Endothelial cell of umbilical vein (primary cell): ENCODE measurements around the gene NDUFV1. TPM values are rescaled to one million over a fixed set of nuclear protein-coding genes. Genes with fewer than 3 reads are reported as not detected.

Source experiments
- BruUV-seq: library from RNA; stranded (reverse); fragments of 400-500 nt; replicated peaks from 2 replicates; lab custom pipeline; 2021; lab: Mats Ljungman, UMichigan
- CTCF ChIA-PET: fragments of 300-600, 350-600 bp; sonication (Branson Sonifier 250); formaldehyde crosslinking; loops from one replicate; lab custom pipeline; 2021; ENCODE audit warnings: antibody characterized with exemption, inconsistent platforms; lab: Charles Lee
- POLR2A ChIA-PET: fragments of 300-600, 350-600 bp; sonication (Branson Sonifier 250); formaldehyde crosslinking; loops from one replicate; lab custom pipeline; 2021; ENCODE audit warnings: antibody characterized with exemption, inconsistent platforms; lab: Charles Lee
- DNase-seq: peaks from one replicate; pipeline ENCODE4 v3.0.0-alpha.2; 2011; ENCODE audit warnings: low read depth, low spot score
- FAIRE-seq: peaks from 2 replicates; lab custom pipeline; 2011; peaks lifted over from hg19 to GRCh38; lab: Jason Lieb, UNC
- H2AFZ ChIP-seq: 2 replicates; pipeline ENCODE4 v1.6.0; 2012; ENCODE audit warnings: low read depth, low read length, control low read depth, inconsistent platforms
- H3K27ac ChIP-seq: 2 replicates; pipeline ENCODE4 v1.5.1; 2011; ENCODE audit warnings: low read depth, mild to moderate bottlenecking, control low read depth, low read length, moderate library complexity; ENCODE audit not compliant: insufficient read depth
- H3K27me3 ChIP-seq, 2 experiments: 2 replicates each; pipeline versions ENCODE4 v1.6.0 to v1.6.1; 2011; ENCODE audit warnings: low read length in 2 of 2, mixed read lengths in 1 of 2; ENCODE audit not compliant: control insufficient read depth in 2 of 2, insufficient read depth in 2 of 2
- H3K36me3 ChIP-seq, 2 experiments: 2 replicates in 1 of 2; 3 replicates in 1 of 2; pipeline ENCODE4 v1.5.1; 2011; ENCODE audit warnings: low read length in 2 of 2, mild to moderate bottlenecking in 1 of 2, moderate library complexity in 1 of 2; ENCODE audit not compliant: control insufficient read depth in 2 of 2, insufficient read depth in 2 of 2; ENCODE audit errors: extremely low read depth in 1 of 2
- H3K4me1 ChIP-seq: 3 replicates; pipeline ENCODE4 v1.5.1; 2011; ENCODE audit warnings: mild to moderate bottlenecking, low read length; ENCODE audit not compliant: control insufficient read depth, insufficient read depth; ENCODE audit errors: extremely low read depth
- H3K4me2 ChIP-seq: 2 replicates; pipeline ENCODE4 v1.6.1; 2011; ENCODE audit warnings: low read length, control low read depth, mixed read lengths; ENCODE audit not compliant: insufficient read depth
- H3K4me3 ChIP-seq, 3 experiments: fragments of 200-600 bp in 1 of 3; sonication (generic), shearing (Covaris generic) in 1 of 3; replicated peaks in 1 of 3; 2 replicates each; pipeline ENCODE4 v1.5.1; 2011 to 2016; ENCODE audit warnings: control low read depth in 3 of 3, low read length in 3 of 3, mild to moderate bottlenecking in 2 of 3, inconsistent platforms in 1 of 3, low read depth in 1 of 3, moderate library complexity in 1 of 3; ENCODE audit not compliant: insufficient read depth in 1 of 3
- H3K79me2 ChIP-seq: 2 replicates; pipeline ENCODE4 v1.6.0; 2012; ENCODE audit warnings: low read length, inconsistent platforms; ENCODE audit not compliant: control insufficient read depth, insufficient read depth
- H3K9ac ChIP-seq: replicated peaks from 2 replicates; pipeline ENCODE3; 2011; ENCODE audit warnings: low read length, control low read depth; ENCODE audit not compliant: insufficient read depth; ENCODE audit errors: extremely low read depth
- H3K9me1 ChIP-seq: replicated peaks from 3 replicates; pipeline ENCODE4 v1.6.0; 2011; ENCODE audit warnings: mild to moderate bottlenecking, low read length; ENCODE audit not compliant: control insufficient read depth, insufficient read depth; ENCODE audit errors: extremely low read depth
- H3K9me3 ChIP-seq: replicated peaks from 2 replicates; pipeline ENCODE4 v1.5.1; 2012; ENCODE audit warnings: low read length, inconsistent platforms; ENCODE audit not compliant: control insufficient read depth, insufficient read depth
- H4K20me1 ChIP-seq: replicated peaks from 2 replicates; pipeline ENCODE3; 2011; ENCODE audit warnings: mild to moderate bottlenecking, low read length; ENCODE audit not compliant: control insufficient read depth, insufficient read depth; ENCODE audit errors: extremely low read depth
- EZH2 ChIP-seq: IDR thresholded peaks from 2 replicates; pipeline ENCODE4 v1.6.1; 2012; ENCODE audit warnings: borderline replicate concordance, low read depth, mild to moderate bottlenecking, moderate library complexity, low read length, inconsistent platforms; ENCODE audit not compliant: severe bottlenecking
- GATA2 ChIP-seq: IDR thresholded peaks from 2 replicates; pipeline ENCODE4 v1.7.0; 2011; ENCODE audit warnings: low read depth, mild to moderate bottlenecking, moderate library complexity, mixed read lengths, low read length; ENCODE audit not compliant: insufficient read length, insufficient read depth
- JUN ChIP-seq: IDR thresholded peaks from 2 replicates; pipeline ENCODE4 v1.6.1; 2011; ENCODE audit warnings: borderline replicate concordance, low read depth; ENCODE audit not compliant: insufficient read length, insufficient read depth
- POLR2A ChIP-seq: IDR thresholded peaks from 2 replicates; pipeline ENCODE4 v1.6.1; 2012; ENCODE audit warnings: low read depth, mild to moderate bottlenecking, control low read depth, low read length
- POLR2AphosphoS5 ChIP-seq: IDR thresholded peaks from 2 replicates; pipeline ENCODE4 v1.6.1; 2012; ENCODE audit warnings: low read depth, mild to moderate bottlenecking, control low read depth, low read length, moderate library complexity; ENCODE audit not compliant: insufficient read depth
- dilution Hi-C: fragments of 300-500 bp; cut with MboI; formaldehyde crosslinking; loops from one replicate; pipeline ENCODE4 v1.15.0; 2019; ENCODE audit warnings: low sequenced_read_pairs; ENCODE audit not compliant: extremely low pct_ligation_motif_present
- intact Hi-C: fragments of 100-400 bp; cut with micrococcal nuclease; formaldehyde crosslinking; loops from one replicate; pipeline ENCODE4 v1.10.0; 2022
- polyA plus RNA-seq, 4 experiments: library from polyadenylated mRNA; depleted of rRNA in 3 of 4; stranded (reverse) in 3 of 4; unstranded in 1 of 4; fragments of >200 nt; gene quantifications; 2 replicates each; pipeline versions ENCODE4 v1.2.1 to v1.2.3, GENCODE V29; 2011 to 2012; ENCODE audit warnings: missing spikeins in 1 of 4
- total RNA-seq: library from RNA; stranded (reverse); gene quantifications from 2 replicates; pipeline ENCODE4 v1.2.3, GENCODE V29; 2021
- TF ChIP-seq, protein P1 (sequence below), 2 donors: IDR thresholded peaks; 1 replicate in 1 of 2; 2 replicates in 1 of 2; pipeline ENCODE4 v1.5.1; 2011; ENCODE audit warnings: low read length in 2 of 2, mild to moderate bottlenecking in 2 of 2, moderate library complexity in 2 of 2, control low read depth in 1 of 2, inconsistent platforms in 1 of 2, low read depth in 1 of 2; ENCODE audit not compliant: insufficient read depth in 1 of 2; ENCODE audit errors: extremely low read depth in 1 of 2
- TF ChIP-seq, protein P2 (sequence below): IDR thresholded peaks from 2 replicates; pipeline ENCODE4 v1.6.1; 2011; ENCODE audit not compliant: insufficient read depth, insufficient read length

The NDUFV1 gene
- total and polyA plus RNA-seq, 2 donors (not counting 3 experiments of a cell fraction or from before 2014, with no cell fraction given): 191 to 203 TPM

DNA sequence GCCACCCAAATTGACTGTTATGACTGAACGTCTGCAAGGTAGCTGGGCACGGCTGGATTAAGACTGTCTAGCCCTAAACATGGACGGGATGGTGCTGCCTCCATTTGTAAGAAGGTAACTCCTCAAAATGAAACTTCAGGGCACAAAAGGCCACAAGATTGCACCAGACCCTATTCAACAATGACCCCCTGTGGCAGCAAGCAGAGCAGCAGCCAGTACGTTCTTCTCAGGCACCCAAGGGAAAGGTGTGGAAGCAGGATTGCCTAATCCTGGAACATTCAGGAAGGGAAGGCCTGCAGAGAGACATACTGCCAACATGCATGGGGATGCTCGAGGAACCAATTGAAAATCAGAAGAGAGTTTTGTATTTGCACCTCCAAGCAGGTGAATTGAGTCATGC is 37.3 kb downstream of the NDUFV1 start:
- Histone ChIP-seq H3K9me1 (no peaks in the 10 kb centered on the region), H4K20me1 (no peaks in the 10 kb centered on the region), H3K79me2 (no peaks in the 10 kb centered on the region), H2AFZ (no peak overlapping the region), H3K9ac (no peak overlapping the region), H3K4me2 (no peak overlapping the region), H3K27me3 (no peaks in the 10 kb centered on the region), H3K4me1 (no peaks in the 10 kb centered on the region), H3K36me3 (no peaks in the 10 kb centered on the region), H3K9me3 (no peaks in the 10 kb centered on the region), H3K4me3 (no peak overlapping the region), H3K27ac (no peak overlapping the region)
- DNase-seq: no peak
- ChIA-PET CTCF (interaction anchor here (1.4 to 1.8 kb wide), 2 partner anchors 8 to 30 kb away, joined by 3 to 4 read pairs; no protein-coding TSS in a partner anchor), POLR2A (no interaction called here)
- no TSS peak for BruUV-seq
- no peak for FAIRE-seq
- dilution Hi-C loops (no loop called here), intact Hi-C loops (no loop called here)
- TF ChIP-seq GATA2 (no peak), POLR2A (no peak), POLR2AphosphoS5 (no peak), EZH2 (no peak), JUN (no peak)
- TF ChIP-seq, protein P1, sequence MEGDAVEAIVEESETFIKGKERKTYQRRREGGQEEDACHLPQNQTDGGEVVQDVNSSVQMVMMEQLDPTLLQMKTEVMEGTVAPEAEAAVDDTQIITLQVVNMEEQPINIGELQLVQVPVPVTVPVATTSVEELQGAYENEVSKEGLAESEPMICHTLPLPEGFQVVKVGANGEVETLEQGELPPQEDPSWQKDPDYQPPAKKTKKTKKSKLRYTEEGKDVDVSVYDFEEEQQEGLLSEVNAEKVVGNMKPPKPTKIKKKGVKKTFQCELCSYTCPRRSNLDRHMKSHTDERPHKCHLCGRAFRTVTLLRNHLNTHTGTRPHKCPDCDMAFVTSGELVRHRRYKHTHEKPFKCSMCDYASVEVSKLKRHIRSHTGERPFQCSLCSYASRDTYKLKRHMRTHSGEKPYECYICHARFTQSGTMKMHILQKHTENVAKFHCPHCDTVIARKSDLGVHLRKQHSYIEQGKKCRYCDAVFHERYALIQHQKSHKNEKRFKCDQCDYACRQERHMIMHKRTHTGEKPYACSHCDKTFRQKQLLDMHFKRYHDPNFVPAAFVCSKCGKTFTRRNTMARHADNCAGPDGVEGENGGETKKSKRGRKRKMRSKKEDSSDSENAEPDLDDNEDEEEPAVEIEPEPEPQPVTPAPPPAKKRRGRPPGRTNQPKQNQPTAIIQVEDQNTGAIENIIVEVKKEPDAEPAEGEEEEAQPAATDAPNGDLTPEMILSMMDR (IDR thresholded peaks at IDR 0.05; ENCODE audit: extremely low read depth in 1 of 2, insufficient read depth in 1 of 2, low read depth in 1 of 2, low read length in 2 of 2): peak in 1 of 2 donors; percentile 15
- TF ChIP-seq, protein P2, sequence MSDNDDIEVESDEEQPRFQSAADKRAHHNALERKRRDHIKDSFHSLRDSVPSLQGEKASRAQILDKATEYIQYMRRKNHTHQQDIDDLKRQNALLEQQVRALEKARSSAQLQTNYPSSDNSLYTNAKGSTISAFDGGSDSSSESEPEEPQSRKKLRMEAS: no peak
